Islet precursor cell (in vitro differentiated cells): ENCODE results near the gene CNFN.
A peak's percentile ranks its signal among the peaks of the same experiment; 100 is the strongest.

ENCODE experiments used
- DNase-seq: peaks from one replicate; pipeline ENCODE4 v3.0.0-alpha.2; 2018

CNFN gene

DNA sequence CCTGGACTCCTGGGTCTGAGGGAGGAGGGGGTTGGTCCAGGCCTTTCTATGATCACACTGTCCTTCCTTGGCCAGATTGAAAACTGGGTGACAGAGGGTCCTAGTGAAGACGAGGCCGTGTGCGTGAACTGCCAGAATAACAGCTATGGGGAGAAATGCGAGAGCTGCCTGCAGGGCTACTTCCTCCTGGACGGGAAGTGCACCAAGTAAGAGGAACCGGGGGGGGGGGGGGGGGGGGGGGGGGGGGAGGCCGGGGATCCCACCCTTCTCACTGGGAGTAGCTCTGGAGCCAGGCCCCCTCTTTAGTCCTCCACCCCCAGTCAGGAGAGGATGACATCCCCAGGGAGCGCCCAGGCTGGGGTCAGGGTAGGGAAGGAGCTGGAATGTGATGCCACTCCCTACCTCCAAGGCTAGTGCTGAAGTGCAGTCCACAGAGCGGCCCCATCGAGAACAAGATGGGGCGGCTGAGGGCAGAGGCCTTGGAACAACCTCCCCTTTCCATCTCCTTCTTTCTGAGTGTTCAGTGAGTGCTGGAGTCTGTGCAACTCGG lies 19.4 kb downstream of the CNFN start:
- no peak for DNase-seq

- DNase-seq, result no peak
Observed at GRCh38 chr19:42370068-42370520, 20.0 kb downstream of the CNFN start.

DNA sequence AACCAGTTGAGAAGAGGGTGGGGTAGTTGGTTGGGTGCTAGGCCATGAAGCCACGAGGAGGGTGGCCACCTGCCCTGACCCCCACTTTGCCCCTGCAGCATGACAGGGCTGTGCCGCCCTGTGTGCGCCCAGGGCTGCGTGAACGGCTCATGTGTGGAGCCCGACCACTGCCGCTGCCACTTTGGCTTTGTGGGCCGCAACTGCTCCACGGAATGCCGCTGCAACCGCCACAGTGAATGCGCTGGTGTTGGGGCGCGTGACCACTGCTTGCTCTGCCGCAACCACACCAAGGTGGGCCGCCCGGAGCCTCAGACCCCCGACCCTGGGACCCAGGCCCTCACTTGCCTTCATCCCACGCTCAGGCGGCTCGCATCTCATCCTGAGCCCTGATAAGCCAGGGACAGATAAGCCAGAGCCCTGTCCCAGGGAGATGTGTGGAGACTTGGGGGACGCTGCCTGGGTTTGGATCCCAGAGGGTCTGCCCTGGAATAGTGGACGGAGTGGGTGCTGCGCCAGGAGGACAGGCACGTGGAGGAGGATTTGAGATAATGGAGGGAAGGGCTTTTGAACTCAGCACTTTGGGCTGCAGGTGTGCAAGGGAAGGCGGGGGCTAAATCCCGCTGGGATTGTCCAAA lies 20.5 kb downstream of the CNFN start:
- DNase-seq, result no peak

DNA sequence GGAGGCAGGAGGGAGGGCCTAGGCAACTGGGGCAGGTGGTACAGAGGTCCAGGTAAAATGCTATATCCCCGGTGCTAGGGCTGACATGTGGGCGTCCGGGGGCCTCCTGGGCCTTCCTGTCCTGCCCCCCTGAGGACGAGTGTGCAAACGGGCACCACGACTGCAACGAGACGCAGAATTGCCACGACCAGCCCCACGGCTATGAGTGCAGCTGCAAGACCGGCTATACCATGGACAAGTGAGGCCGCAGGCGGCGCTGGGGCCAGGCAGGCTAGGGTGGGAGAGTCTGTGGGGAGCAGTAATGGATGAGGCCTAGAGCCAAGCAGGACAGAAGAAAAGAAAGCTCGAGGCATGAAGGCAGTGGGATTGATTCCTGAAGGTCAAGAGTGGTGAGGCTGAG lies 21.3 kb downstream of the CNFN start:
- DNase-seq, result no peak

- DNase-seq, result no peak
Observed at GRCh38 chr19:42368360-42368759, 21.7 kb downstream of the CNFN start.

DNA sequence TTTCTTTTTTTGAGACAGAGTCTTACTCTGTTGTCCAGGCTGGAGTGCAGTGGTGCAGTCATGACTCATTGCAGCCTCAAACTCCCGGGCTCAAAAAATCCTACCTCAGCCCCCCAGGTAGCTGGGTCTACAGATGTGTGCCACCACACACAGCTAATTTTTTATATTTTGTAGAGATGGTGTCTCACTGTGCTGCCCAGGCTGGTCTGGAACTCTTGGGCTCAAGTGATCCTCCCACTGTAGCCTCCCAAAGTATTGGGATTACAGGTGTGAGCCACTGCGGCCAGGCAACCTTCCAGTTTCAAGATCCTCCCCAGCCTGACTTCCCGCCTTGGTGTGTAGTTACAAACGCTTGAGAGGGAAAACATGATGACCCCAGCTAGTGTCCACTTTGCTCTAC lies 22.2 kb downstream of the CNFN start:
- DNase-seq, result no peak

- DNase-seq, result no peak
Observed at GRCh38 chr19:42366673-42367072, 23.4 kb downstream of the CNFN start.

- no peak for DNase-seq
Observed at GRCh38 chr19:42363614-42364346, 26.3 kb downstream of the CNFN start.

- no peak for DNase-seq
Observed at GRCh38 chr19:42362891-42363440, 27.1 kb downstream of the CNFN start.

DNA sequence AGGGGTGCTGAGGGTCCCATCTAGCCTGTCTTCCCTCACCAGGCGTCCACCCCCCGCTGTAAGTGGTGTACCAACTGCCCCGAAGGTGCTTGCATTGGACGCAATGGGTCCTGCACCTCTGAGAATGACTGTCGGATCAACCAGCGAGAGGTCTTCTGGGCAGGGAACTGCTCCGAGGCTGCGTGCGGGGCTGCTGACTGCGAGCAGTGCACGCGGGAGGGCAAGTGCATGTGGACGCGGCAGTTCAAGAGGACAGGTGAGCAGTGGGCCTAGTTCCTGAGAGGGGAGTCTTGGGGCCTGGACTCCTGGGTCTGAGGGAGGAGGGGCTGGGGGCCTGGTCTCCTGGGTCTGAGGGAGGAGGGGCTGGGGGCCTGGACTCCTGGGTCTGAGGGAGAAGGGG lies 27.8 kb downstream of the CNFN start:
- no peak for DNase-seq

GRCh38 chr19:42361545-42361910 lies 28.6 kb downstream of the CNFN start:
- DNase-seq, result no peak

DNA sequence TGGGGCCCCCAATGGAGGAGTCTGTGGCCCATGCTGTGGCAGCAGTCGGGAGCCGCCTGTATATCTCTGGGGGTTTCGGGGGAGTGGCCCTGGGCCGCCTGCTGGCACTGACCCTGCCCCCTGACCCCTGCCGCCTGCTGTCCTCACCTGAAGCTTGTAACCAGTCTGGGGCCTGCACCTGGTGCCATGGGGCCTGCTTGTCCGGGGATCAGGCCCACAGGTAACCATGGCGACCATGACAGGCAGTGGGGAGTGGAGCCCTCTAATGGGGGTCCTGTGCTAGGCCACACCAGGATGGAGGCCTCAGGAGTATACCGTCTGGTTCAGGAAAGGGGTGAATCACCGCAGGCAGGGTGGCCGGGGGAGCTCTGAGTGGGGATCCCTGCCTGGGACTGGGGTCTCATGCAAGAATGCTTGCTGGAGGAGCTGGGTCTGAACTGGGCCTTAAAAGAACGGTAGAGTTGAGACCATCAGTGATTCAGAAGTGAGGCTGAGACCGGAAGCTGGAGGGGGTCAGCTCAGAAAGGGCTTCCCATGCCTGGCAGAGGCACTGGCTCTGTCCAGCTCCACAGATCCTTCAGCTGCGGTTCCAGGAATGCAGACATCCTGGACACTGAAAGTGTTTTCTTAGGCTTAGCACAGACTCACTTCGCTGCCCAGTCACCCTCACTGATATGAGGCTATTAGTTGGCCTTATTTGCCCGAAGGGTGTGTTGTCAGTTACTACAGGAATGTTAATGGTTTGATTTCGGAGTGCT lies 29.1 kb downstream of the CNFN start:
- DNase-seq, result peak; percentile 68

GRCh38 chr19:42357290-42357689 lies 32.8 kb downstream of the CNFN start:
- no peak for DNase-seq

DNA sequence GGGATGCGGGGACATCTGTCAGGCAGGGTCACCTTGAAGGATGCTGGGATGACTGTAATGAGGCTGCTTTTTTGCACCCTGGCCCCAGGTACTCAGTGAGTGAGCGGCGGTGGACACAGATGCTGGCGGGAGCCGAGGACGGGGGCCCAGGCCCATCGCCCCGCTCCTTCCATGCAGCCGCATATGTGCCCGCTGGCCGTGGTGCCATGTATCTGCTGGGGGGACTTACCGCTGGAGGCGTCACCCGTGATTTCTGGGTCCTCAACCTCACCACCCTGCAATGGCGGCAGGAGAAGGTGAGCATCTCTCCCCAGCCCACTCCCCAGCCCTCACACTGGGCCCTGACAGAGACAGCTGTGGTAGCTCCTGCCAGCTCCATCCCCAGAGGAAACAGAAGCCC lies 33.4 kb downstream of the CNFN start:
- DNase-seq, result no peak

DNA sequence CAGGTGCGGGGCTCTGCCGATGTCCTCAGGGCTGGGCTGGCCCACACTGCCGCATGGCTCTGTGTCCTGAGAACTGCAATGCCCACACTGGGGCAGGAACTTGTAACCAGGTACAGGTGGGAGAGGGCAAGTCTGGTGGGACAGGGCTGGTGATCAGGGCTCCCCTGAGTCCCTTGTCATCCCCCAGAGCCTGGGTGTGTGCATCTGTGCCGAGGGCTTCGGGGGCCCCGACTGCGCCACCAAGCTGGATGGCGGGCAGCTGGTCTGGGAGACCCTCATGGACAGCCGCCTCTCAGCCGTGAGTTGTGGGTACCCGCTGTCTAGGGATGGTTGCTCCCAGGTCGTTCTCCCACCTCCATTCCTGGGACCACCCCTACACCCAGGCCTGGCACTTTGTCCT lies 34.2 kb downstream of the CNFN start:
- DNase-seq, result no peak

- DNase-seq, result no peak
Observed at GRCh38 chr19:42353341-42354015, 36.6 kb downstream of the CNFN start.

- no peak for DNase-seq
Observed at GRCh38 chr19:42352301-42353259, 37.5 kb downstream of the CNFN start.

DNA sequence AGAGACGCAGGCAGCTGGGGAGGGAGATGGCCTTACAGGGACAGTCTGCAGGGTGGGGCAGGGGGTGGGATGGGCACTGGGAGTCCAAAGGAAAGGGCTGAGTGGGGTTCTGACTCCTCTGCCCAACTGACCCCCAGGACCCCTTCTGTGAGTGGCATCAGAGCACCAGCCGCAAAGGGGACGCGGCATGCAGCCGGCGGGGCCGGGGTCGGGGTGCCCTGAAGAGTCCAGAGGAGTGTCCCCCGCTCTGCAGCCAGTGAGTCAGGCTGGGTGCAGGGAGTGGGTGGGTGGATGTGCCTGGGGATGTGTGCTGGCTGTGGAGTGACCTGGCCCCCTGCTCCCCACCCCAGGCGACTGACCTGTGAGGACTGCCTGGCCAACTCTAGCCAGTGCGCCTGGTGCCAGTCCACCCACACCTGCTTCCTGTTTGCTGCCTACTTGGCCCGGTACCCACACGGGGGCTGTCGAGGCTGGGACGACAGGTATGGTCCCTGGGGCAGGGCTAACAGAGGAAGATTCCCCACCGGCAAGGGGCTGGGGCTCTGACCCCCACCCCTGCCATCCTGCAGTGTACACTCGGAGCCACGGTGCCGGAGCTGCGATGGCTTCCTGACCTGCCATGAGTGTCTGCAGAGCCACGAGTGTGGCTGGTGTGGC lies 38.9 kb downstream of the CNFN start:
- DNase-seq, result no peak

DNA sequence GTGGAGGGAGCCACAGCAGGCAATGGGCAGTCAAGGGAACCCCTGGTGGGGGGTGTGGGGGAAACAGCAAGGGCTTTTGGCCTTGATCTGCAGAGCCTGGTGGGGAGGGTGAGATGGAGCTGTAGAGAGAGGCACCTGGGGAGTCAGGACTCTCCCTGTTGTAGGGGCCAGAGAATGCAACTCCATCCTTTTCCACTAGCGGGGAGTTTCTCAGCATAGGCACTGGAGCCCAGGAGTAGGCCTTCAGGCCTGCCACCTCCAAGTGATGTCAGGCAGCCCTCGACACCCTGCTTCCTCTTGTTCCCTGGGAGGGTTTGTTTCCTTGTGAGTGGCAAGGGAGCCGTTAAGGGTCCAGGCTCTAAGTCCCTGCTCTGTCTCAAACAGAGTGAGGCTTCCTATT lies 39.7 kb downstream of the CNFN start:
- no peak for DNase-seq

DNA sequence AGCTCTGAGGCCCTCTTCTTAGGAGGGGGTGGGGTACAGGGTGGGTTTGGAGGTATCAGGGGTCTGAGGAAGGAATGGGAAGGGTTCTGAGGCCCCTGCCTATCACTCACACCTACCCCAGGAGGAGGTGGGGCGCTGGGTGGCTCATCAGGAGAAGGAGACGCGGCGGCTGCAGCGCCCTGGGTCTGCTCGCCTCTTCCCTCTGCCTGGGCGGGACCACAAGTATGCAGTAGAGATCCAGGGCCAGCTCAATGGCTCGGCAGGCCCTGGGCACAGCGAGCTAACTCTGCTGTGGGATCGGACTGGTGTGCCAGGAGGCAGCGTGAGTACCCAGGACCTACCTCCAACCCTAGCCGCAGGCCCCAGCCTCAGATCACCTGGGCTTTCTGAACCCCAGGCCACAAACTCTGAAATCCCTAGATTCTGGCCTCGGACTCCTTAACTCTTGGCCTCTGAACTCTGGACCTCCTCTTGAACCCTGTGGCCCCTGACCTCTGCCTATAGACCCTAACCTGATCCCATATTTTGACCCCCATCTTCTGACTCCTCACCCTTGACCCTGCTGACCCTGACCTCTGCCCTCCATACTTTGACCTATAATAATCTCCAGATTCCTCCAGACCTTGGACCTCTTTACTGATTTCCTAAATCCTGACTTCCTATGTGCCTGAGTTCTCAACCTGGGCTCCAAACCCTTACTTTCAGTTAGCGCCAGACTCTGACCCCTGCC lies 40.6 kb downstream of the CNFN start:
- DNase-seq, result no peak
